Aorta (tissue), 5 donors: ENCODE data around the gene KRT37. TPM values are rescaled to one million over a fixed set of nuclear protein-coding genes. Genes with fewer than 3 reads are reported as not detected.

Source experiments
- ATAC-seq: fragments of 200-7000 bp; cut with Tn5 transposase; one replicate; pipeline ENCODE4 v1.9.1; 2022; ENCODE audit warnings: moderate library complexity; ENCODE audit not compliant: low FRiP score
- DNase-seq, 2 donors: peaks; one replicate each; pipeline ENCODE4 v3.0.0-alpha.2; 2020
- H3K27ac ChIP-seq, 2 donors: one replicate each; pipeline ENCODE4 v1.5.1; 2013; ENCODE audit warnings: low read length in 2 of 2, mild to moderate bottlenecking in 2 of 2, moderate library complexity in 2 of 2, control low read depth in 1 of 2, inconsistent platforms in 1 of 2, low read depth in 1 of 2
- H3K27me3 ChIP-seq, 2 donors: one replicate each; pipeline ENCODE4 v1.6.1; 2013; ENCODE audit warnings: control low read depth in 1 of 2, low read length in 1 of 2, mild to moderate bottlenecking in 1 of 2, moderate library complexity in 1 of 2; ENCODE audit not compliant: insufficient read depth in 2 of 2, control insufficient read depth in 1 of 2
- H3K36me3 ChIP-seq, 2 donors: one replicate each; pipeline ENCODE4 v1.6.1; 2013; ENCODE audit warnings: control low read depth in 1 of 2, low read length in 1 of 2, mild to moderate bottlenecking in 1 of 2; ENCODE audit not compliant: insufficient read depth in 2 of 2, control insufficient read depth in 1 of 2
- H3K4me1 ChIP-seq, 2 donors: one replicate each; pipeline ENCODE4 v1.6.1; 2013; ENCODE audit warnings: low read length in 2 of 2, control low read depth in 1 of 2, mild to moderate bottlenecking in 1 of 2, moderate library complexity in 1 of 2; ENCODE audit not compliant: insufficient read depth in 2 of 2, control insufficient read depth in 1 of 2
- H3K4me3 ChIP-seq, 2 donors: one replicate each; pipeline ENCODE4 v1.5.1; 2013; ENCODE audit warnings: low read length in 2 of 2, control low read depth in 1 of 2, mild to moderate bottlenecking in 1 of 2
- H3K9me3 ChIP-seq: one replicate; pipeline ENCODE4 v1.6.1; 2013; ENCODE audit warnings: mild to moderate bottlenecking, low read length; ENCODE audit not compliant: control insufficient read depth
- WGBS, 2 donors: extraction: QIAGEN DNeasy Blood & Tissue Kit; methylation state at CpG; one replicate each; pipeline ENCODE4 v1.1.7; 2013; 5-methylcytosine and 5-hydroxymethylcytosine counted together
- intact Hi-C, 2 donors: fragments of 100-400 bp; cut with DNase I; formaldehyde crosslinking; loops; one replicate each; pipeline versions ENCODE4 v1.14.2 to v1.15.0; 2022
- polyA plus RNA-seq, 2 donors: library from polyadenylated mRNA; stranded (reverse); fragments of 200-250 nt; gene quantifications; one replicate each; pipeline ENCODE4 v1.2.3, GENCODE V29; 2013
- total RNA-seq, 2 donors: library from RNA; stranded (reverse); fragmentation: NEBNext Ultra II Directional; extraction: Animal tissue kit (Norgen Biotek cat#: 25700); gene quantifications; one replicate each; pipeline ENCODE4 v1.2.1, GENCODE V29; 2021
- donor health status: healthy with polysubstance abuse.
- donor health status: Bipolar disorder and iron deficiency.
- donor health status: DM: no; HTN: no; CAD: no.
- donor health status: DM: no; HTN: no; CAD: no.
- donor health status: DM: yes; HTN: yes; CAD: no.

The KRT37 gene
- total and polyA plus RNA-seq, 4 donors: not detected

GRCh38 chr17:41394254-41394996 is 30.0 kb downstream of the KRT37 start:
- WGBS, 2 donors: 85 to 86% methylated on average over 10 of the region's 10 CpGs
- H3K27me3 ChIP-seq: no peaks in the 10 kb centered on the region
- no peaks in the 10 kb centered on the region for H3K9me3 ChIP-seq
- H3K27ac ChIP-seq: no peak overlapping the region
- no peak for DNase-seq
- no peak overlapping the region for H3K4me3 ChIP-seq
- no peaks in the 10 kb centered on the region for H3K36me3 ChIP-seq
- H3K4me1 ChIP-seq: no peaks in the 10 kb centered on the region
- intact Hi-C loops: no loop called here
- no peak for ATAC-seq

GRCh38 chr17:41393826-41394225 is 30.6 kb downstream of the KRT37 start:
- DNase-seq: no peak
- Histone ChIP-seq H3K9me3 (no peaks in the 10 kb centered on the region), H3K27me3 (no peaks in the 10 kb centered on the region), H3K4me1 (no peaks in the 10 kb centered on the region), H3K4me3 (no peak overlapping the region), H3K36me3 (no peaks in the 10 kb centered on the region), H3K27ac (no peak overlapping the region)
- 75 to 80% methylated on average over 10 of the region's 10 CpGs for WGBS, 2 donors
- ATAC-seq: no peak
- intact Hi-C loops: no loop called here

GRCh38 chr17:41393294-41393693 is 31.1 kb downstream of the KRT37 start:
- Histone ChIP-seq H3K4me3 (no peak overlapping the region), H3K4me1 (no peaks in the 10 kb centered on the region), H3K9me3 (no peaks in the 10 kb centered on the region), H3K27me3 (no peaks in the 10 kb centered on the region), H3K36me3 (no peaks in the 10 kb centered on the region), H3K27ac (no peak overlapping the region)
- peak; percentile 50 for ATAC-seq
- DNase-seq: no peak
- intact Hi-C loops: no loop called here
- WGBS, 2 donors: 62 to 68% methylated on average over 5 of the region's 5 CpGs

- Histone ChIP-seq H3K27ac (no peak overlapping the region), H3K4me3 (no peak overlapping the region), H3K4me1 (no peaks in the 10 kb centered on the region), H3K36me3 (no peaks in the 10 kb centered on the region), H3K27me3 (no peaks in the 10 kb centered on the region), H3K9me3 (peaks cover 2% of the 10 kb centered on the region)
- no peak for DNase-seq
- 95 to 96% methylated on average over 1 of the region's 1 CpG for WGBS, 2 donors
- no peak for ATAC-seq
- intact Hi-C loops: no loop called here
Observed at GRCh38 chr17:41392278-41392677, 32.1 kb downstream of the KRT37 start.

GRCh38 chr17:41391535-41391934 is 32.9 kb downstream of the KRT37 start:
- peaks cover 4% of the 10 kb centered on the region for H3K9me3 ChIP-seq
- no peaks in the 10 kb centered on the region for H3K36me3 ChIP-seq
- DNase-seq: no peak
- H3K27ac ChIP-seq: no peak overlapping the region
- H3K4me3 ChIP-seq: no peak overlapping the region
- no peaks in the 10 kb centered on the region for H3K4me1 ChIP-seq
- H3K27me3 ChIP-seq: no peaks in the 10 kb centered on the region
- 45 to 48% methylated on average over 2 of the region's 2 CpGs for WGBS, 2 donors
- intact Hi-C loops: no loop called here
- ATAC-seq: no peak

- DNase-seq: no peak
- intact Hi-C loops: no loop called here
- 46 to 47% methylated on average over 7 of the region's 7 CpGs for WGBS, 2 donors
- Histone ChIP-seq H3K27ac (no peak overlapping the region), H3K4me3 (no peak overlapping the region), H3K4me1 (no peaks in the 10 kb centered on the region), H3K27me3 (no peaks in the 10 kb centered on the region), H3K36me3 (no peaks in the 10 kb centered on the region), H3K9me3 (peaks cover 4% of the 10 kb centered on the region)
- no peak for ATAC-seq
Observed at GRCh38 chr17:41390411-41390938, 33.9 kb downstream of the KRT37 start.

- H3K36me3 ChIP-seq: no peaks in the 10 kb centered on the region
- WGBS, 2 donors: 60 to 64% methylated on average over 4 of the region's 4 CpGs
- DNase-seq (no peak), ATAC-seq (no peak)
- H3K4me3 ChIP-seq: no peak overlapping the region
- peaks cover 4% of the 10 kb centered on the region for H3K9me3 ChIP-seq
- H3K27ac ChIP-seq: no peak overlapping the region
- H3K27me3 ChIP-seq: no peaks in the 10 kb centered on the region
- intact Hi-C loops: no loop called here
- H3K4me1 ChIP-seq: no peaks in the 10 kb centered on the region
Observed at GRCh38 chr17:41387670-41388069, 36.7 kb downstream of the KRT37 start.

- ATAC-seq: no peak
- H3K27me3 ChIP-seq: no peaks in the 10 kb centered on the region
- H3K27ac ChIP-seq: no peak overlapping the region
- no peaks in the 10 kb centered on the region for H3K4me1 ChIP-seq
- intact Hi-C loops: no loop called here
- 95 to 97% methylated on average over 1 of the region's 1 CpG for WGBS, 2 donors
- no peaks in the 10 kb centered on the region for H3K36me3 ChIP-seq
- no peak for DNase-seq
- no peak overlapping the region for H3K4me3 ChIP-seq
- H3K9me3 ChIP-seq: peaks cover 4% of the 10 kb centered on the region
Observed at GRCh38 chr17:41386227-41386626, 38.2 kb downstream of the KRT37 start.

- no peak overlapping the region for H3K27ac ChIP-seq
- H3K9me3 ChIP-seq: peaks cover 4% of the 10 kb centered on the region
- no peaks in the 10 kb centered on the region for H3K27me3 ChIP-seq
- H3K36me3 ChIP-seq: no peaks in the 10 kb centered on the region
- 96 to 97% methylated on average over 1 of the region's 1 CpG for WGBS, 2 donors
- no peak for ATAC-seq
- no peak overlapping the region for H3K4me3 ChIP-seq
- no peaks in the 10 kb centered on the region for H3K4me1 ChIP-seq
- intact Hi-C loops: no loop called here
- DNase-seq: no peak
Observed at GRCh38 chr17:41383690-41384089, 40.7 kb downstream of the KRT37 start.
